HG03135 (cell line): Measurements from ENCODE around the gene RB1.
"Not testable (repeated sequence)": the region's sequence is repeated elsewhere in the genome, so short reads cannot be mapped to it uniquely, and the experiment has no call there.

Experiments used
- ATAC-seq: cut with Tn5 transposase; IDR thresholded peaks from one replicate; pipeline ENCODE4 v1.9.1; 2021; ENCODE audit warnings: mild to moderate bottlenecking, moderate library complexity; ENCODE audit not compliant: unreplicated experiment

RB1 gene

GRCh38 chr13:48403913-48404312 is 100.4 kb downstream of the RB1 start:
- ATAC-seq, result no peak

GRCh38 chr13:48404952-48405351 is 101.4 kb downstream of the RB1 start:
- no peak for ATAC-seq

DNA sequence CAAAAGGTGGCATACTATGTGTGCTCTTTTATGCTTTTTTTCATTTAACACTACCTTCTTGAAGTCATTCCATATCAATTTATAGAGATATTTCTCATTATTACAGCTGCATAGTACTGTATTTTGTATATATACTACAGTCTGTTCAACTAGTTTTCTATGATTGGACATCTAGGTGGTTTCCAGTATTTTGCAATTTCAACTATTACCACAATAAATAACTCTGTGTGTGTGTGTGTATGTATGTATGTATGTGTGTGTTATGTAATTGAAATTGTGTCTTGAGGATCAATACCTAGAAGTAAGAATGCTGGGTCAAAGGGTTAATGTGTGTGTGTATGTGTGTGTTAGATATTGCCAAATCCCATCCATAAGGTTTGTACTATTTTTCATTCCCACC is 102.3 kb downstream of the RB1 start:
- ATAC-seq, result no peak

GRCh38 chr13:48410199-48410598 is 106.6 kb downstream of the RB1 start:
- no peak for ATAC-seq

GRCh38 chr13:48411147-48411794 is 107.7 kb downstream of the RB1 start:
- no peak for ATAC-seq

DNA sequence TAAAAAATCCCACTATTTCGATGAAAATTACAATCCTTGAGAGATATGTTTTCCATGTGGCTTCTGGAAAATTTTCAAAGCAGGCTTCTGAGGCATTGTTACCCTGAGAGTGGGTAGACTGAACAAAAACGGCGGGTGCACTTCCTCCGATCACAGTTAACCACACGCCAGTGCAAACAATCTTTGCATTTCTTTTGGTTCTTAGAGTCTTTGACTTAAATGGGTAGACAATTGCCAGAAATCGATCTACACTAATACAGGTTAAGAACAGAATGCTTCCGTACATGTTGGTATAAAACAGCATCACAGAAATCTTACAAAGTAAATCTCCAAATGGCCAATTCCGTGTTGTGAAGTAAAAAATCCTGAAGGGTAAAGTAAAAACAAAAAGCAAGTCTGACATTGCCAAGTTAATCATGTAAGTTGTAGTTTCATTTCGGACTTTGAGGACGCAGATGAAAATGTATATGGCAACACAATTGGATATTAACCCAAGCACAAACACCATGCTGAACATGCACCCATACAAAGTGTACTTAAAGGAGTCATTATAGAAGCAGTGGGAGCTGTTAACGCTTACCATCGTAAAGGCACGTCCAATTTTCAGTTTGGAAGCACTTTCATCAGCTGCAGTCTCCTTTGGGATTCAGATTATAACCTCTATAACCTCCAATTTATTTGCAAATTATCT is 108.4 kb downstream of the RB1 start:
- no peak for ATAC-seq

GRCh38 chr13:48412881-48413351 is 109.4 kb downstream of the RB1 start, which contains the start of gene LPAR6:
Gene LPAR6, minus strand, starts transcription at chr13:48413113. Its CDS starts 690 bp downstream, at chr13:48412423.
- no peak for ATAC-seq

- no peak for ATAC-seq
These were observed 111.0 kb downstream of the RB1 start for GRCh38 chr13:48414501-48414900.

GRCh38 chr13:48415516-48415915 is 112.0 kb downstream of the RB1 start:
- ATAC-seq, result no peak

GRCh38 chr13:48422003-48422402 is 118.5 kb downstream of the RB1 start:
- not testable (repeated sequence) for ATAC-seq

DNA sequence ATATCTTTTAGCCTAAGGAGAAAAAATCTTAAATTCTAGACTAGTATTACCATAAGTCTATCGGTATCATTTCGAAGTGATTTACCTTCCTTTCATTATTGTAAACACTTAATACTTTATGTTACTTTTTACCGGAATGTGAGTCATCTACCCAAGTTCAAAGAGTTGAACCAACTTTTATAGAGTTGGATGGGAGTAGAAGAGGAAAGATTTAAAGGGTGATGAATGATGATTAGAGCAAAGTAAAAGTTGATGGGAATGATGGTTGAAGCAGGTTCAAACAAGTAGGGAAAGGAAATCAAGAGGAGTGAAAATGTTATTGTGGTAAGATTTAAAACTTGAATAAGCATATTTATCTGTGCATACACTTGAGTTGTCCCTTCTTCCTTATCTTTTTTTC is 120.7 kb downstream of the RB1 start:
- no peak for ATAC-seq

DNA sequence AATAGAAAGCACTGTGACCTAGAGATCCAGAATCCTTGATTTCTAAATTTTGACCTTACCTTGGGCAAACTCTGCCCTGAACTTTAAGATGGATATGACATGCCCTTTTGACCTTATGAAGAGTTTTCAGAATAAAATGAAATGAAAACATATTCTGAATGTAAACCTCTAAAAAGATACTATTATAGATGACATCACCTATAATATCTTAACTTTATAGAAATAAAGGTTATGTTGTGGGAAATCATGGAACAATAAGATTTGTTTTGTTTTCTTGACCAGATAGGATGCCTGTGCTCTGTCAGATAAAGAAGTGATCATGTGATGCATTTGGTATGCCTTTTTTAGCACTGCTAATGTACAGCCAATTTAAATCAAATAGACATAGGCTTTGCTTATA is 122.5 kb downstream of the RB1 start:
- ATAC-seq, result no peak

GRCh38 chr13:48426755-48427298 is 123.3 kb downstream of the RB1 start:
- not testable (repeated sequence) for ATAC-seq

- no peak for ATAC-seq
These were observed 125.5 kb downstream of the RB1 start for GRCh38 chr13:48429036-48429435.

- no peak for ATAC-seq
These were observed 126.3 kb downstream of the RB1 start for GRCh38 chr13:48429886-48430285.

GRCh38 chr13:48431431-48431830 is 127.9 kb downstream of the RB1 start:
- no peak for ATAC-seq

DNA sequence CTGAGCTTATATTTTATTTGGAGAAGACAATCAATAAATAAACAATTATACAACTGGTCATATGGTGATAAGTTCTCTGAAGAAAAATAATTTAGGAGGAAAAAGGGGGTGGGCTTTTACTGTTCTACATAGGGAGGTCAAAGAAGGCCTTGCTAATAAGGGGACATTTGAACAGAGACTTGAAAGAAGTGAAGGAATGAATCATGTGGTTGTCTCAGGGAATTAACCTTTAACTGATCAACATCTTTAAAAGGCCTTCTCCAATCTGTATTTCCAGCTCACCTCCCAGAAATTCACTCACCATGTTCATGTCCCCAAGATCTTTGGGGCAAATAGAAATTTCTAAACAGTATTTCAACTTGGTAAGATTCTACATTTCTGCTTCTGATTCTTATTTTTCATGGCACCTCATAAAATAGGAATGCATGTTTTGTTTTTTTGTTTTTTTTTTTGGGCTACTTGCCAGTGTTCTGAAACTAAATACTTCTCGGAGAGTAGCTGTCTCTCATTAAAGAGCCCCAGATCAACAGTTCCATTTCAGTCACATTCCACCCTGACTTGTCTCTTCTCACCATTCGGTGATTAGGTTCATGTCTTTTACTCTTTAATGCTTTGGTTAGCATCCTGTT is 128.6 kb downstream of the RB1 start:
- no peak for ATAC-seq

DNA sequence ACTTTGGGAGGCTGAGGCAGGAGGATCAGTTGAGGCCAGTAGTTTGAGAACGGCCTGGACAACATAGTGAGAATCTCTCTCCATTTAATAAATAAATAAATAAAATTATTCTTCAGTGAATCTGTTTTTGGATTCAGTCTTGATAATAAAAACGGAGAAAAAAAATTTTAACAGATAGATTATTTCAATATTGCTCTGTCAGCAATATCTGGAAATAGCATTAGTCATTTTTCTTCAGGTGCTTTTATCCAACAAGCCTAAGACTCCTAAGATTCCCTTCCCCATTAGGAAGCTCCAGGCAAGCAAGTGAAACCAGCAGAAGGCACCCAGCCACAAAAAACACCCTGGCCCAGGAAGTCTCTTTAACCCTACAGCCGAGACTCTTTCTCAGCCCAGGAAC is 130.6 kb downstream of the RB1 start:
- no peak for ATAC-seq

- ATAC-seq, result no peak
These were observed 133.2 kb downstream of the RB1 start for GRCh38 chr13:48436661-48437288.

GRCh38 chr13:48437371-48437770 is 133.8 kb downstream of the RB1 start:
- no peak for ATAC-seq
